GM12878 (cell line): ENCODE data around the gene DLGAP3. TPM values are rescaled to one million over a fixed set of nuclear protein-coding genes. Genes with fewer than 3 reads are reported as not detected.

Experiments
- ATAC-seq: fragments of 200-7000 bp; cut with Tn5 transposase; 3 replicates; pipeline ENCODE4 v1.9.1; 2020; ENCODE audit warnings: mild to moderate bottlenecking, moderate library complexity
- BruUV-seq: library from RNA; stranded (reverse); fragments of 400-500 nt; replicated peaks from 2 replicates; lab custom pipeline; 2021; lab: Mats Ljungman, UMichigan
- CTCF ChIA-PET: fragments of 300-600 bp; sonication (Branson Sonifier 250); formaldehyde crosslinking; extraction: SDS; loops from one replicate; lab custom pipeline; 2021; ENCODE audit warnings: inconsistent platforms; lab: Yijun Ruan, JAX
- POLR2A ChIA-PET: fragments of 350-600 bp; formaldehyde crosslinking; extraction: SDS; loops from one replicate; lab custom pipeline; 2021; ENCODE audit warnings: inconsistent platforms; lab: Charles Lee
- RAD21 ChIA-PET: fragments of 300-600 bp; sonication (Branson Sonifier 250); formaldehyde crosslinking; loops from one replicate; lab custom pipeline; 2023; ENCODE audit warnings: antibody characterized with exemption; ENCODE audit not compliant: unreplicated experiment; lab: Charles Lee
- SMC1A ChIA-PET: fragments of 300-600 bp; sonication (Branson Sonifier 250); formaldehyde crosslinking; loops from one replicate; lab custom pipeline; 2023; ENCODE audit not compliant: unreplicated experiment, uncharacterized antibody; lab: Charles Lee
- DNase-seq: peaks from one replicate; pipeline ENCODE4 v3.0.0-alpha.2; 2011; ENCODE audit warnings: low read depth, low spot score
- FAIRE-seq: peaks from 3 replicates; lab custom pipeline; 2011; peaks lifted over from hg19 to GRCh38; lab: Jason Lieb, UNC
- H2AFZ ChIP-seq: 2 replicates; pipeline ENCODE4 v1.6.0; 2011; ENCODE audit warnings: low read depth, low read length, control low read depth; ENCODE audit not compliant: control insufficient read depth
- H3K27ac ChIP-seq: 2 replicates; pipeline ENCODE4 v1.5.1; 2011; ENCODE audit warnings: control low read depth; ENCODE audit not compliant: control insufficient read depth, insufficient read depth
- H3K27me3 ChIP-seq, 2 experiments: replicated peaks in 1 of 2; 2 replicates each; pipeline versions ENCODE4 v1.6.0 to v1.6.1; 2011; ENCODE audit warnings: low read length in 1 of 2; ENCODE audit not compliant: control insufficient read depth in 2 of 2, insufficient read depth in 2 of 2
- H3K36me3 ChIP-seq, 2 experiments: 2 replicates each; pipeline ENCODE4 v1.5.1; 2011; ENCODE audit warnings: low read length in 1 of 2; ENCODE audit not compliant: control insufficient read depth in 2 of 2, insufficient read depth in 2 of 2
- H3K4me1 ChIP-seq: 2 replicates; pipeline ENCODE4 v1.6.1; 2011; ENCODE audit warnings: mild to moderate bottlenecking, low read length, moderate library complexity, mixed read lengths; ENCODE audit not compliant: control insufficient read depth, insufficient read depth
- H3K4me2 ChIP-seq: 2 replicates; pipeline ENCODE4 v1.6.0; 2011; ENCODE audit warnings: control low read depth; ENCODE audit not compliant: control insufficient read depth, insufficient read depth
- H3K4me3 ChIP-seq: fragments of 200-600 bp; sonication (generic); 2 replicates; pipeline ENCODE4 v1.5.1; 2016
- H3K79me2 ChIP-seq: 2 replicates; pipeline ENCODE4 v1.6.0; 2011; ENCODE audit warnings: low read length; ENCODE audit not compliant: control insufficient read depth, insufficient read depth
- H3K9ac ChIP-seq: 2 replicates; pipeline ENCODE4 v1.8.0; 2011; ENCODE audit warnings: low read length, control low read depth, mixed read lengths; ENCODE audit not compliant: control insufficient read depth, insufficient read depth
- H3K9me3 ChIP-seq: replicated peaks from 3 replicates; pipeline ENCODE4 v1.5.1; 2011; ENCODE audit warnings: mild to moderate bottlenecking, low read length; ENCODE audit not compliant: control insufficient read depth, insufficient read depth
- H4K20me1 ChIP-seq: 2 replicates; pipeline ENCODE4 v1.6.0; 2011; ENCODE audit not compliant: control insufficient read depth, insufficient read depth
- ATF2 ChIP-seq: IDR thresholded peaks from 2 replicates; pipeline ENCODE4 v1.6.1; 2012; ENCODE audit warnings: low read length, inconsistent platforms
- BHLHE40 ChIP-seq, 2 experiments: fragments of 450-650 bp in 1 of 2; IDR thresholded peaks; 2 replicates each; pipeline ENCODE4 v1.6.1; 2011 to 2017; ENCODE audit warnings: low read depth in 2 of 2, borderline replicate concordance in 1 of 2, improper control_type of control experiment in 1 of 2, low read length in 1 of 2, mild to moderate bottlenecking in 1 of 2
- BRCA1 ChIP-seq: IDR thresholded peaks from 2 replicates; pipeline ENCODE4 v1.6.1; 2011; ENCODE audit warnings: low read depth, low read length, improper control_type of control experiment
- CUX1 ChIP-seq: IDR thresholded peaks from 2 replicates; pipeline ENCODE4 v1.6.1; 2012; ENCODE audit warnings: improper control_type of control experiment, low read depth, low read length; ENCODE audit not compliant: insufficient replicate concordance
- ETV6 ChIP-seq, 2 experiments: fragments of 450-650 bp in 1 of 2; IDR thresholded peaks in 1 of 2; conservative IDR thresholded peaks in 1 of 2; 2 replicates each; pipeline ENCODE4 v1.6.1; 2014; ENCODE audit warnings: antibody characterized with exemption in 1 of 2, borderline replicate concordance in 1 of 2, low read depth in 1 of 2, mild to moderate bottlenecking in 1 of 2, moderate library complexity in 1 of 2
- FOS ChIP-seq: IDR thresholded peaks from 3 replicates; pipeline ENCODE4 v1.6.1; 2011; ENCODE audit warnings: borderline replicate concordance; ENCODE audit not compliant: insufficient read length; ENCODE audit errors: extremely low read depth
- HSF1 ChIP-seq: fragments of 150-350 bp; IDR thresholded peaks from 2 replicates; pipeline ENCODE4 v1.6.1; 2014; ENCODE audit warnings: mild to moderate bottlenecking, low read depth, low read length
- IKZF2 ChIP-seq, 2 experiments: fragments of 450-650 bp; IDR thresholded peaks; 2 replicates each; pipeline ENCODE4 v1.6.1; 2017; ENCODE audit warnings: mild to moderate bottlenecking in 2 of 2, moderate library complexity in 2 of 2
- MTA2 ChIP-seq: fragments of 450-650 bp; IDR thresholded peaks from 2 replicates; pipeline ENCODE4 v1.6.1; 2016; ENCODE audit warnings: low read depth, mild to moderate bottlenecking, moderate library complexity
- MYC ChIP-seq: IDR thresholded peaks from 2 replicates; pipeline ENCODE4 v1.6.1; 2011; ENCODE audit warnings: mild to moderate bottlenecking, low read length, moderate library complexity, inconsistent platforms; ENCODE audit not compliant: insufficient read depth, insufficient replicate concordance, insufficient read length, severe bottlenecking
- NBN ChIP-seq: fragments of 450-650 bp; IDR thresholded peaks from 2 replicates; pipeline ENCODE4 v1.6.1; 2016
- PBX3 ChIP-seq: IDR thresholded peaks from 2 replicates; pipeline ENCODE4 v1.6.1; 2011; ENCODE audit warnings: mild to moderate bottlenecking, low read depth, low read length, moderate library complexity; ENCODE audit not compliant: insufficient replicate concordance
- SMC3 ChIP-seq: IDR thresholded peaks from 2 replicates; pipeline ENCODE4 v1.6.1; 2011; ENCODE audit warnings: low read length, improper control_type of control experiment, borderline replicate concordance
- WRNIP1 ChIP-seq: IDR thresholded peaks from 2 replicates; pipeline ENCODE4 v1.6.1; 2011; ENCODE audit warnings: low read depth, low read length, improper control_type of control experiment, borderline replicate concordance
- WGBS: methylation state at CpG from one replicate; pipeline ENCODE4 v1.1.6; 2016; ENCODE audit warnings: low lambda C conversion rate; ENCODE audit not compliant: insufficient replicate concordance, insufficient coverage; ENCODE audit errors: missing lambda C conversion rate; 5-methylcytosine and 5-hydroxymethylcytosine counted together
- in situ Hi-C: fragments of 300-500 bp; cut with MboI; formaldehyde crosslinking; loops from 9 replicates; pipeline ENCODE4 v1.14.3; 2018; ENCODE audit warnings: mixed read lengths
- intact Hi-C: fragments of 100-400 bp; cut with micrococcal nuclease; formaldehyde crosslinking; loops from one replicate; pipeline ENCODE4 v1.14.2; 2022; ENCODE audit not compliant: unreplicated experiment
- polyA plus RNA-seq, 11 experiments: library from polyadenylated mRNA; depleted of rRNA in 4 of 11; unstranded in 6 of 11; stranded (reverse) in 5 of 11; fragments of >200 nt; fragmentation: Nextera tagmentation in 4 of 11; fragmentation: Illumina TruSeq in 1 of 11; extraction: Ambion mirVana in 4 of 11; extraction: Trizol in 1 of 11; gene quantifications; 1 replicate in 1 of 11; 2 replicates in 10 of 11; pipeline versions ENCODE4 v1.2.1 to v1.2.3, GENCODE V29; 2011 to 2016; ENCODE audit warnings: inconsistent platforms in 2 of 11, missing spikeins in 2 of 11, low read depth in 1 of 11
- total RNA-seq, 4 experiments: library from RNA; depleted of rRNA in 3 of 4; stranded (reverse); fragments of >200 nt in 3 of 4; fragmentation: Illumina TruSeq in 1 of 4; extraction: Trizol in 1 of 4; gene quantifications; 2 replicates each; pipeline versions ENCODE4 v1.2.1 to v1.2.3, GENCODE V29; 2013 to 2021

Gene DLGAP3
- total and polyA plus RNA-seq, 10 of the 15 experiments (the other 5 are each of a cell fraction or from before 2014, with no cell fraction given), result 0.03 to 0.15 (median 0.08) TPM; not detected in 4

- no peaks in the 10 kb centered on the region for H3K4me1 ChIP-seq
- no peak overlapping the region for H2AFZ ChIP-seq
- H3K27me3 ChIP-seq, result no peaks in the 10 kb centered on the region
- H3K9me3 ChIP-seq, result no peaks in the 10 kb centered on the region
- H3K4me2 ChIP-seq, result no peak overlapping the region
- no peak overlapping the region for H3K9ac ChIP-seq
- H3K4me3 ChIP-seq, result no peak overlapping the region
- ATAC-seq, result no peak
- H3K79me2 ChIP-seq, result no peaks in the 10 kb centered on the region
- DNase-seq, result no peak
- SMC1A ChIA-PET, result no interaction called here
- POLR2A ChIA-PET, result no interaction called here
- no peak overlapping the region for H3K27ac ChIP-seq
- no peak for FAIRE-seq
- intact Hi-C loops (no loop called here), in situ Hi-C loops (no loop called here)
- H4K20me1 ChIP-seq, result no peaks in the 10 kb centered on the region
- 54% methylated on average over 3 of the region's 3 CpGs for WGBS
- no TSS peak for BruUV-seq
- RAD21 ChIA-PET, result no interaction called here
- no peaks in the 10 kb centered on the region for H3K36me3 ChIP-seq
- CTCF ChIA-PET, result interaction anchor here (1.3 to 1.7 kb wide), 2 partner anchors 28 to 51 kb away, joined by 4 to 5 read pairs; no protein-coding TSS in a partner anchor
- no peak for TF ChIP-seq ETV6 (conservative IDR thresholded peaks at IDR 0.05 in 1 of 2, IDR thresholded peaks at IDR 0.05 in 1 of 2; ENCODE audit: borderline replicate concordance in 1 of 2, low read depth in 1 of 2)
- TF ChIP-seq PBX3, result no peak
- TF ChIP-seq CUX1, result no peak
- no peak for TF ChIP-seq ATF2
- no peak for TF ChIP-seq SMC3
- no peak for TF ChIP-seq HSF1
- TF ChIP-seq BRCA1, result no peak
- TF ChIP-seq WRNIP1, result no peak
- no peak for TF ChIP-seq MTA2
- TF ChIP-seq BHLHE40 (IDR thresholded peaks at IDR 0.05; ENCODE audit: borderline replicate concordance in 1 of 2, low read depth in 2 of 2, low read length in 1 of 2), result no peak
- no peak for TF ChIP-seq NBN
- no peak for TF ChIP-seq FOS
- TF ChIP-seq MYC, result no peak
- no peak for TF ChIP-seq IKZF2 (IDR thresholded peaks at IDR 0.05)
Observed at GRCh38 chr1:34824817-34825454, 104.5 kb downstream of the DLGAP3 start.
